ENCODE measurements around the gene PRDM16.

DNA sequence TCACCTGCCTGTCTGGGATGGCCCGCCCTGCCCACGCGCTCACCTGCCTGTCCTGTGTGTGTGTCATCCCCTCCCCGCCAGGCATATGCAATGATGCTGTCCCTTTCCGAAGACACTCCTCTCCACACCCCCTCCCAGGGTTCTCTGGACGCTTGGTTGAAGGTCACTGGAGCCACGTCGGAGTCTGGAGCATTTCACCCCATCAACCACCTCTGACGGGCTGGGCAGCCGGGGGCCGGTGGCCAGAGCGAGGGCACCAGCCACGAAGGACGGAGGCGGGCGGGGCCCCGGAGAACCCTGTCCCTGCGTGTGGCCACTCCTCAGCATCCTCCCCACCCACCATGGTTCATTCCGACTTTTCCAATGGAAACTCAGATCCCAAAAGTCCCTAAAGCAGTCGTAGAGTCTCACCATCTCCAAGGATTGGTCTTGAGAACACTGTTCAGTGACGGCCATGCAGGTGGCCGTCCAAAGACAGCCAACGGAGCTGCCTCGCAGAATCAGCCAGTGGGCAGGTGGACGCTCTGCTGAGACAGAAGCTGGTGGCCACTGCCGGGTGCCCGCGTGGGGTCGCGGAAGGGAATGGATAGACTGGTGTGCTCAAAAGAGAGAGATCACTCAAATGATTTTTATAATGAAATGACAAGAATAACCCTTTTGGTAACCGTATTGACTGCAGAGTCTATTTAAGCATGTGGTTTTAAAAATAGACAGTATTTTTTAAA lies 364.8 kb downstream of the PRDM16 start:
- TF ChIP-seq POLR2A (IDR thresholded peaks at IDR 0.05; ENCODE audit: low read depth, low read length): no peak
- TF ChIP-seq, protein P1, sequence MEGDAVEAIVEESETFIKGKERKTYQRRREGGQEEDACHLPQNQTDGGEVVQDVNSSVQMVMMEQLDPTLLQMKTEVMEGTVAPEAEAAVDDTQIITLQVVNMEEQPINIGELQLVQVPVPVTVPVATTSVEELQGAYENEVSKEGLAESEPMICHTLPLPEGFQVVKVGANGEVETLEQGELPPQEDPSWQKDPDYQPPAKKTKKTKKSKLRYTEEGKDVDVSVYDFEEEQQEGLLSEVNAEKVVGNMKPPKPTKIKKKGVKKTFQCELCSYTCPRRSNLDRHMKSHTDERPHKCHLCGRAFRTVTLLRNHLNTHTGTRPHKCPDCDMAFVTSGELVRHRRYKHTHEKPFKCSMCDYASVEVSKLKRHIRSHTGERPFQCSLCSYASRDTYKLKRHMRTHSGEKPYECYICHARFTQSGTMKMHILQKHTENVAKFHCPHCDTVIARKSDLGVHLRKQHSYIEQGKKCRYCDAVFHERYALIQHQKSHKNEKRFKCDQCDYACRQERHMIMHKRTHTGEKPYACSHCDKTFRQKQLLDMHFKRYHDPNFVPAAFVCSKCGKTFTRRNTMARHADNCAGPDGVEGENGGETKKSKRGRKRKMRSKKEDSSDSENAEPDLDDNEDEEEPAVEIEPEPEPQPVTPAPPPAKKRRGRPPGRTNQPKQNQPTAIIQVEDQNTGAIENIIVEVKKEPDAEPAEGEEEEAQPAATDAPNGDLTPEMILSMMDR (conservative IDR thresholded peaks at IDR 0.05; ENCODE audit: low read depth, low read length): no peak
- TF ChIP-seq BHLHE40 (IDR thresholded peaks at IDR 0.05; ENCODE audit: low read depth, low read length): no peak
- TF ChIP-seq MAZ (IDR thresholded peaks at IDR 0.05; ENCODE audit: borderline replicate concordance, low read depth, low read length): no peak
- no peak for TF ChIP-seq FOS (IDR thresholded peaks at IDR 0.05; ENCODE audit: low read depth, low read length)
- no peak for TF ChIP-seq RFX5 (IDR thresholded peaks at IDR 0.05; ENCODE audit: low read depth, low read length)
